HG03342 (cell line): Measurements from ENCODE around the gene CFAP161.
"Not testable (repeated sequence)": the region's sequence is repeated elsewhere in the genome, so short reads cannot be mapped to it uniquely, and the experiment has no call there.

ENCODE experiments used
- ATAC-seq: cut with Tn5 transposase; IDR thresholded peaks from one replicate; pipeline ENCODE4 v1.9.1; 2021; ENCODE audit warnings: mild to moderate bottlenecking, moderate library complexity; ENCODE audit not compliant: unreplicated experiment

The CFAP161 gene

DNA sequence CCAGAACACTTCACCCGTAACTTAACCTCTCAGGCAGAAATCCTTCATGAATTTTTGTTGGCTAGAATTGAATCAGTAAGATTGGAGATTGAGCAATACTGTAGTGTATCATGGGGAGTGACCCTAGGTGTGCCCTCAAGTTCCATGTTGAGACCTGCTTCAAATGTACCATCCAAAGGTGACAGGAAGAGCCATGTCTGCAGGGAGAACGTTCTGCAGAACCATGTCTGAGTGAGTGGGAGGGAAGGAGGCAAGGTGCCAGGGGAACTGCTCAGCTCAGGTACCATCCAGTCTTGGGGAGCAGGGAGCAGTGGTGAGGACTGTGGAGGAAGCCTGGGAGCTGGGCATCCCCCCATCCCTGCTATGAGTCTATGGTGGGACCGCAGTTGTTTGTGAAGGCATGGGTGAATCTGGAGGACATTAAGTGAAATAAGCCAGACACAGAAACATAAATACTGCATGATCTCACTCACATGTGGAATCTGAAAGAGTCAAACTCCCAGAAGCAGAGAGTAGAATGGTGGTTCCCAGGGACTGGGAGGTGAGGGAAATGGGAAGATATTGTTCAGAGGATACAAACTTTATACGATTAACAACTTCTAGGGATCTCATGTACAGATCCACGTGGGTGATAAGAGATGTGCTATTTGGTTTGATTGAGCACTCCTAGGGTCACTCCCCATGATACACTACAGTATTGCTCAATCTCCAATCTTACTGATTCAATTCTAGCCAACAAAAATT is 23.3 kb downstream of the CFAP161 start:
- no peak for ATAC-seq

DNA sequence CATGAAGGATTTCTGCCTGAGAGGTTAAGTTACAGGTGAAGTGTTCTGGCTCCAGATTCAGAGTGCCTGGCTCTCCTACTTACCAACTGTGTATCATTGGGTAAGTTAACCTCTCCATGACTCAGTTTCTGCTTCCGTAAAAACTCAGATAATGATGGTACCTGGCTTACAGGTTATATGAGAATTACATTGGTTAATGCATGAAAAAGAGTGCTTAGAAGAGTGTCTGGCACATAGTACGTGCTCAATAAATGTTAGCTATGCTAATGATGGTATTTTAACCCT is 23.8 kb downstream of the CFAP161 start:
- no peak for ATAC-seq

DNA sequence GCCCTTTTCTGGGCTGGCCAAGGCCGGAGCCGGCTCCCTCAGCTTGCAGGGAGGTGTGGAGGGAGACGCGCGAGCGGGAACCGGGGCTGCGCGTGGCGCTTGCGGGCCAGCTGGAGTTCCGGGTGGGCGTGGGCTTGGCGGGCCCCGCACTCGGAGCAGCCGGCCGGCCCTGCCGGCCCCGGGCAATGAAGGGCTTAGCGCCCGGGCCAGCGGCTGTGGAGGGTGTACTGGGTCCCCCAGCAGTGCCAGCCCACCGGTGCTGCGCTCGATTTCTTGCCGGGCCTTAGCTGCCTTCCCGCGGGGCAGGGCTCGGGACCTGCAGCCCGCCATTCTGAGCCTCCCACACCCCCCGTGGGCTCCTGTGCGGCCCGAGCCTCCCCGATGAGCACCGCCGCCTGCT is 24.5 kb downstream of the CFAP161 start:
- not testable (repeated sequence) for ATAC-seq

- no peak for ATAC-seq
These were observed 26.5 kb downstream of the CFAP161 start for GRCh38 chr15:81160312-81161159.

GRCh38 chr15:81161160-81161673 is 27.1 kb downstream of the CFAP161 start:
- ATAC-seq, result no peak

DNA sequence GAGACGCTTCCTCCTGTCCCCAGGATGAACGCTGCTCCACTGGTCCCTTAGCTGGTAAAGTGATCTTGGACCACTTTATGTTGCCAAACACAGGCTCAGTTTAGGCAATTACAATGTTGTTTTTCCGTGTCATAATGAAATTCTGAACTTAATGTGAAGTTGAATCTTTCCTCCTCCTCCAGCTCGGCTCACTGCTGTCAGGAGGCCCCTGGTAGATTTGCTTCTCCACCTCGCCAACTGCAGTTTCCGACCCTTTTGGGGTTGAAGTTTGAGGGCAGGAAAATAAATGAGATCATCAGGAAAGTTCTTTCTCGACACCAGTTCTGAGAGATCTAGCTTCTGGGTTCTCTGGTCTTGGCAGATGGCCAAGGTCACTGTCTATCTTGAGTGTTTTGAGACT is 27.8 kb downstream of the CFAP161 start:
- ATAC-seq, result no peak

DNA sequence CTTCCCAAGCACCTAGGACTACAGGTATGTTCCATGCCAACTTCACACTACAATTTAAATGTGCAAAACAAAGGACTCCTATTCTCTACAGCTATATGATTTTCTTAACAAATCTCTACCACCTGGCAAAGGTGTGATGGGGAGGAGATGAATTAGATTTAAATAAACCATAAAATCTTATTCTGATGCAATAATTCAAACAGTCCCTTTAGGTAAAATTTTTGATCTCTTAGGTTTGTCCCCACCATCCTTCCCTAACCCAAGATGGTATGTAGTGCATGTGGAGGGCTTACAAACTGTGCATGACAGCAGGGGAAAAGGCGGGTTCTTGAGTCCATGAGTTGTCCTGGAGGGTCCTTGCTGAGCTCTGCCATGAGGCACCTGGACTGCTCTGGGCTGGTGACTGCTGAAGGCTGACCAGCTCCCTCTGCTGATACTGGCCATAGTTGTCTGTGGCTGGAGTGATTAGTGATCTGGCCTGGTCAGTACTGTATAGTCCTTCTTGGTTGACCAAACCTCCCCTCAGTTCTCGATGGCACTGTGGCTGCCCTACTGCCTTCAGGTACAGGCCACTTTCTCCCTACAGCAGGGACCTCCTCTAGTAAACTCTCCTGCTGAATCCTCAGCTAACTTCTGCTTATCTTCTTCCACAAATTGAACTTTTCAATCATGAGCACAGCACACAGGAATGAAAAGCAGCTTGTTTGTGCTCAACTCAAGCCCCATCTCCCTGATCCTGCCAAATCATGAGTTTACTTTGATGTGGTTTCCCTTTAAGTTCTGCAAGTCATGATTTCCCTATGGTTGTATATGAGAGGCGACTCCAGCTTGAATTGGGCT is 30.1 kb downstream of the CFAP161 start:
- ATAC-seq, result no peak

DNA sequence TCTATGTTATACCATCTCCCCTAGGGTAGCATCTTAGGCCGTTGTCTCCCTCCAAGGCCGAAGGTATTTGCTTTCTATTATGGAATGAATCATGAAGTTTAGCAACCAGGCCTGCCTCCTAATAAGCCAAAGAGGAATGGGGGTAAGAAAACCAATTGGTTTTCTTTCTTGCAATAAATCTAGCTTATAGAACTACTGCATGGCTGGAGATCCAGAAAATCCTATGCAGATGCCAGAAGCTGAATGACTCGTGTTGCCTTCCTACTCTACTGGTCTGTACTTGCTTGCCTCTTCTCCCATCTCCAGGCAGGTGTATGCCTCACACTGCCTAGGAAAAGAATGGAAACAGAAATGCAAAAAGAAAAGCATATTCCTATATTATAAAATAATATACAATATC is 31.5 kb downstream of the CFAP161 start:
- no peak for ATAC-seq

DNA sequence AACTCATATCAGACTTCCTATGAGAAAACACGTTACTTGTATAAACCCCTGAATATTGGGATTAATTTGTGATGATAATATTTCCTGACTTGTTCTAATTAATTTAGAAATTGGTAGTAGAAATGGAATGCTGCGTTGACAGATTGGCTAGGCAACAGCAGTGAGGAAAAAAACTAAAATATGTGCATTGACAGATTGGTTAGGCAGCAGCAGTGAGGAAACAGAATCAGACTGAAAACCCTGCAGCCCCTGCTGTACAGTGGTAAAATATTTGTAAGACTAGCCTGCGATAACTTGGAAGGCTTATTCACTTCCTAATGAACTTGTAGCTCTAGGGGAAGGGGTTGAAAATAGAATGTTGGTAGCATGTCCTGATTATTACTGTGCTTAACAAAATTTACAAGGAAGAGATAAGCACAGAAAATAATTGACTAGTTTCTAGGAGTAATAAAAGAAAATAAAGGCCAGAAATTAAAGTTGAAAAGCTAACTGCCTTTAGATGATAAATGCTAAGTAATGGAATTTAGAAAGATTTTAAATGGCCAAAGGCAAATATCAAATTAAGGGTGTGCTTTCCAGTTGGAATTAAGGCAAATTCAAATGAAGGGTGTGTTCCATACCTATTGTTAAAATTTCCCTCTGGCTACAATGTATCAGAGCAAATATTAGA is 32.7 kb downstream of the CFAP161 start:
- ATAC-seq, result no peak

GRCh38 chr15:81168131-81168526 is 34.1 kb downstream of the CFAP161 start:
- no peak for ATAC-seq

GRCh38 chr15:81168644-81169043 is 34.6 kb downstream of the CFAP161 start:
- ATAC-seq, result no peak

DNA sequence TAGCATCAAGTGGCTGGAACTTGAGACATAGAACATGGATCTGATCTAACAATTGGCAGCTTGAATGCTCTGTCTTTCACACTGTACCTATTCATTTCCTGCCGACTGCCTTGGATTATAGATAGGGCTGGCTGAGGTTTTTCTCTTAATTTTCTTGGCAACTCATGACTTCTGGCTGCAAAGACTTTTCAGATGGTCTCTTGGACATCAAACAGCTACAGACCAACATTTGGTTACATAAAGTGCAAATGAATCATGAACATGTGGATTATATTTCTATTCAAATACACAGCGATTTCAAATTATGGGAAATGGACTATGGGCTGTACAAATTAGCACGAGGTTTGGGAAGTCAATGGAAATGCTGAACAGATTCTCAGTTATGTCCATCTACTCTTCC is 36.4 kb downstream of the CFAP161 start:
- no peak for ATAC-seq

GRCh38 chr15:81171286-81171685 is 37.2 kb downstream of the CFAP161 start:
- ATAC-seq, result no peak

GRCh38 chr15:81174125-81174791 is 40.2 kb downstream of the CFAP161 start:
- no peak for ATAC-seq

GRCh38 chr15:81174792-81175327 is 40.8 kb downstream of the CFAP161 start:
- ATAC-seq, result no peak

- no peak for ATAC-seq
These were observed 41.4 kb downstream of the CFAP161 start for GRCh38 chr15:81175496-81175895.

DNA sequence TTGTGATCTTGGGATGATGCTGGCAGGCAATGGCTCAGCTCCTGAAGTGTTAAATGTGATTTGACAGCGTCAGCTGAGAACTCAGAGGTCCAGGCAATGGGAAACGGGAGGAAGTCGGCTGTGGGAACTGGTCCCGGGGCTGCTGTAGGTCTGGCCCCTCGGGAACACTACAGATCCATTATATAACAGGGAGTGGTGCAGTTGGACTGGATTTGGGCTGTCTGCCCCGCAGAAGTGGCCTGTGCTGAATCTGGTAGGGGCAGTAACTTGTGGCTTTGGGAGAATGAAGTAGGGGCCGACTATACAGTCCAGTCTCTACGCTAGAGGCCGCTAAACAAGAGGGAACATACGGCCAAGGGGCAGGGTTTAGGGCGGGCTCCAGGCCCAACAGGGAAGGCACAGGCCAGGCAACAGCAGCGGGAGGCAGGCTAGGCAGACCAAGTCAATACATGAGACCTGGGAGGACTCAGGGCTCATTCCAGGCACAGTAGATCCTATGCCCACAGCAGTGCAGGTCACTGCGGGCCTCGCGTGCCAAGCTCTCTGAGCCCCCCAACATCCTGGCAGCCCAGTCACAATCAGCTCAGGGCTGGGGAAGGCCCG is 42.3 kb downstream of the CFAP161 start:
- ATAC-seq, result no peak

DNA sequence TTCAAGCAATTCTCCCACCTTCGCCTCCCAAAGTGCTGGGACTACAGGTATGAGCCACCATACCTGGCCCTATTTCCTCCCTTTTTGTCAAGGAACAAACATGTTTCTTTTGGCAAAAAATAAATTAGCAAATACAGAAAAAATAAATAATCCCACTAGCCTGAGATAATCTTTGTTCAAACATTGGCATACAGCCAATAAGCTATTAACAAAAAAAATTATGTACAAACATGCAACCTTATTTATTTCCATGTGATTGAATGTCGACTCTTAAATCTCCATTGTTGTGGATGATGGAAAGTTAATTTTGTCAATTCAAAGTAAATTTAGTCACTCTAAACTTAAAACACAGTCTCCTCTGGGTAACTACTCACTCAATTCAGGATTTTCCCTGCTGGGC is 44.3 kb downstream of the CFAP161 start:
- ATAC-seq, result no peak

GRCh38 chr15:81181220-81181619 is 47.1 kb downstream of the CFAP161 start:
- no peak for ATAC-seq
